GM12874 (cell line): ENCODE data around the gene UQCRQ.

Source experiments
- TF ChIP-seq, protein P1 (sequence below): IDR thresholded peaks from 2 replicates; pipeline ENCODE4 v1.5.1; 2011; ENCODE audit warnings: low read depth, mild to moderate bottlenecking, control low read depth, low read length, moderate library complexity; ENCODE audit not compliant: insufficient read depth

The UQCRQ gene

DNA sequence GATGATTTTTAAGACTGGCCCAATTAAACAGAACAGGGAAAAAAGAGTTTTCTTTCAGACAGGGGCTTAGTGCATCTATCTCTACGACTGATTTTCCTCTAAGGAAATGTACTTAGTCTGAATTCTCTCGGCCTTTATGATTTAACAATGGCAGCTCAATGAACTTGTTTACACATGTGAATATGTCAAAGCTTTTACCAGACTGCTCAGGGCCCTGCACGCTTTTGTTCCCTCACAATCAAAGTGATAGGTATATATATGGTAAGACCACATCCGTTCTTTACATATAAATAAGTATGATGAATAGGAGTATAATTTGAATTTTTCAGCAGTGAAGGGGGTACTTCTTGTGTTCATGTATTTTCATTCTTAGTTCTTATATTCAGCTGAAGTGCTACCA is 34.6 kb downstream of the UQCRQ start:
- TF ChIP-seq, protein P1, sequence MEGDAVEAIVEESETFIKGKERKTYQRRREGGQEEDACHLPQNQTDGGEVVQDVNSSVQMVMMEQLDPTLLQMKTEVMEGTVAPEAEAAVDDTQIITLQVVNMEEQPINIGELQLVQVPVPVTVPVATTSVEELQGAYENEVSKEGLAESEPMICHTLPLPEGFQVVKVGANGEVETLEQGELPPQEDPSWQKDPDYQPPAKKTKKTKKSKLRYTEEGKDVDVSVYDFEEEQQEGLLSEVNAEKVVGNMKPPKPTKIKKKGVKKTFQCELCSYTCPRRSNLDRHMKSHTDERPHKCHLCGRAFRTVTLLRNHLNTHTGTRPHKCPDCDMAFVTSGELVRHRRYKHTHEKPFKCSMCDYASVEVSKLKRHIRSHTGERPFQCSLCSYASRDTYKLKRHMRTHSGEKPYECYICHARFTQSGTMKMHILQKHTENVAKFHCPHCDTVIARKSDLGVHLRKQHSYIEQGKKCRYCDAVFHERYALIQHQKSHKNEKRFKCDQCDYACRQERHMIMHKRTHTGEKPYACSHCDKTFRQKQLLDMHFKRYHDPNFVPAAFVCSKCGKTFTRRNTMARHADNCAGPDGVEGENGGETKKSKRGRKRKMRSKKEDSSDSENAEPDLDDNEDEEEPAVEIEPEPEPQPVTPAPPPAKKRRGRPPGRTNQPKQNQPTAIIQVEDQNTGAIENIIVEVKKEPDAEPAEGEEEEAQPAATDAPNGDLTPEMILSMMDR = no peak

DNA sequence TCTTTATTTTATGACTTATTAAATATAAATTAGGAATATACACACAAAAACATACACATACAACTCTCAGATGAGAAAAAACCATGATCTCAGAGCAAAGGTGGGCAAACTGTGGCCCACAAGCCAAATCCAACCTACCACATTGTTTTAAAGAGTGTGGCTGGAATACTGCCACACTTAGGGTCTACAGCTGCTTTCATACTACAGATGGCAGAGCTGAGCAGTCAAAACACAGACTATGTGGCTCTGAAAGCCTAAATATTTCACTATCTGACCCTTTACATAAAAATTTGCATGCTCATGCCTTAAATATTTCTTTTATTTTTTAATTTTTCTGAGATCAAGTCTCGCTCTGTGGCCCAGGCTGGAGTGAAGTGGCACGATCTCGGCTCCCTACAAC is 35.3 kb downstream of the UQCRQ start:
- TF ChIP-seq, protein P1 = no peak

DNA sequence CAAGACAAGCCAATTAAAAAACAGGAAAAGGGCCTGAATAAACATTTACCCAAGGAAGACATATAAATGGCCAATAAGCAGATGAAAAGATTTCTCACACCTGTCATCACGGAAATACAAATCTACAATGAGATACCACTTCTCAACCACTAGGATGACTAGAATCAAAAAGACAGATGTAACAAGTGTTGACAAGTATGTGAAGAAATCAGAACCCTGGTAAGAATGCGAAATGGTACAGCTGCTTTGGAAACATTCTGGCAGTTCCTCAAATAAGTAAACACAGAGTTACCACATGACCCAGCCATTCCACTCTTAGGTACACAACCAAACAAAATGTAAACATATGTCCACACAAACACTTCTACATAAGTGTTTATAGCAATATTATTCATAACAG is 39.5 kb downstream of the UQCRQ start:
- TF ChIP-seq, protein P1 = no peak

DNA sequence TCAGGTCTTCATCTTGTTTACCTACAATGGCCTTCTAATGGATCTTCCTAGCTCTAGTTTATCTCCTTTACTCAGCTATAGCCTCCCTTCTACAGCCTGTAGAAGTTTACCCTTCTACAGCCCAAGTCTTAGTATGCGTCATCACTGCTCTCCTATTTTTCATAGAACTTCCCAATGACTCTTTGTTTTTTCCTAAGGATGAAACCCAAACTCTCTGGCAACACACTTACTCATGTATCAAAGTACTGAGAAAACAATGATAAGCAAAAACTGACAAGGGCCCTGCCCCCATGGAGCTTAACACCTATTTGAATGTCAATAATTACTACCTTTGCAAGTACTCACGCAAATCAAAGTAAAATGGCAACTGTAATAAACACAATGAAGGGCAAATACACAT is 40.7 kb downstream of the UQCRQ start:
- TF ChIP-seq, protein P1 = no peak

DNA sequence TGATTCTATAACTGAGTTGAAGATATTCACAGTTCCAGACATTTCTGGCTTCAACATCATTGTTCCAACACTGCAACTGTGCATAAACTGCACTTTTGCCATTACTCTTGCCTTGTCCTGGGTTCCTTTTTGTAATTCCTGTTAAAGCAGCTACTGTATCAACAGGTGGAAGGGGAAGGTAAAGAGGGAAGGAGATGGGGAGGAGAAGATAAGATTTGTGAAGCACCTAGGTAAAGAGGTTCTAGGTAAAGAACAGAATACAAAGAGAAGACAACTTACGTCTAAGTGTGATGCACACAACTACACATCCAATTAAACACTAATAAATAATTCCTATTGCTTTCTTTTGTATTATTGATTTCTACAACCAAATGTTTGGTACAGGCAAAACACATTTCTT is 43.3 kb downstream of the UQCRQ start:
- TF ChIP-seq, protein P1 = no peak

DNA sequence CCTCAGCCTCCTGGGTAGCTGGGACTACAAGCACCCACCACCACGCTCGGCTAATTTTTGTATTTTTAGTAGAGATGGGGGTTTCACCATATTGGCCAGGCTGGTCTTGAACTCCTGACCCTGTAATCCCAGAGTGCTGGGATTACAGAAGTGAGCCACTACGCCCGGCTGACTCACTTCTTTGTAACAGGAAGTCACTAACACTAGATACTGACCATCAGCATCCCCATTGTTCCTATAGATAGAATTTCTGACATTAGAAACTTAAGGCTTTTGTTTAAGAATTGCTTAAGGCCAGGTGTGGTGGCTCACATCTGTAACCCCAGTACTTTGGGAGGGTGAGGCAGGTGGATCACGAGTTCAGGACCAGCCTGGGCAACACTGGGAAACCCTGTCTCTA is 49.2 kb downstream of the UQCRQ start:
- TF ChIP-seq, protein P1 = no peak

DNA sequence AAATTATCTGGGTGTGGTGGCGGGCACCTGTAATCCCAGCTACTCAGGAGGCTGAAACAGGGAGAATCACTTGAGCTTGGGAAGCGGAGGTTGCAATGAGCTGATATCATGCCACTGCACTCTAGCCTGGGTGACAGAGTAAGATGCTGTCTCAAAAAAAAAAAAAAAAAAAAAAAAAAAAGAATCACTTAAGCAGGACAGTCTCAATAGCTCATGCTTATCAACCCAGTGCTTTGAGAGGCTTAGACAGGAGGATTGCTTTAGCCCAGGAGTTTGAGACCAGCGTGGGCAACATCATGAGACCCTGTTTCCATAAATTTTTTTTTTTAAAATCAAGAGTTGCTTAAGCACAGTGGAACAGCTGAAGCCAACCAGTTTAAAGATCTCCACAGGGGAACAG is 49.6 kb downstream of the UQCRQ start:
- TF ChIP-seq, protein P1 = no peak
